Rectal smooth muscle tissue (tissue), 1 donor: Measurements from ENCODE around the gene SF3B2.
"Not testable (repeated sequence)": the region's sequence is repeated elsewhere in the genome, so short reads cannot be mapped to it uniquely, and the experiment has no call there.

Experiments used
- H3K27ac ChIP-seq: one replicate; pipeline ENCODE4 v1.7.0; 2013; ENCODE audit warnings: low read depth, low read length, inconsistent platforms
- H3K27me3 ChIP-seq: one replicate; pipeline ENCODE4 v1.7.0; 2013; ENCODE audit warnings: low read length; ENCODE audit not compliant: control insufficient read depth, insufficient read depth
- H3K36me3 ChIP-seq: one replicate; pipeline ENCODE4 v1.7.0; 2013; ENCODE audit warnings: low read length; ENCODE audit not compliant: control insufficient read depth, insufficient read depth
- H3K4me1 ChIP-seq: one replicate; pipeline ENCODE4 v1.7.0; 2013; ENCODE audit warnings: low read length; ENCODE audit not compliant: control insufficient read depth, insufficient read depth
- H3K4me3 ChIP-seq: one replicate; pipeline ENCODE4 v1.7.0; 2013; ENCODE audit warnings: low read length
- H3K9ac ChIP-seq: one replicate; pipeline ENCODE4 v1.7.0; 2013; ENCODE audit warnings: low read length

SF3B2 gene

DNA sequence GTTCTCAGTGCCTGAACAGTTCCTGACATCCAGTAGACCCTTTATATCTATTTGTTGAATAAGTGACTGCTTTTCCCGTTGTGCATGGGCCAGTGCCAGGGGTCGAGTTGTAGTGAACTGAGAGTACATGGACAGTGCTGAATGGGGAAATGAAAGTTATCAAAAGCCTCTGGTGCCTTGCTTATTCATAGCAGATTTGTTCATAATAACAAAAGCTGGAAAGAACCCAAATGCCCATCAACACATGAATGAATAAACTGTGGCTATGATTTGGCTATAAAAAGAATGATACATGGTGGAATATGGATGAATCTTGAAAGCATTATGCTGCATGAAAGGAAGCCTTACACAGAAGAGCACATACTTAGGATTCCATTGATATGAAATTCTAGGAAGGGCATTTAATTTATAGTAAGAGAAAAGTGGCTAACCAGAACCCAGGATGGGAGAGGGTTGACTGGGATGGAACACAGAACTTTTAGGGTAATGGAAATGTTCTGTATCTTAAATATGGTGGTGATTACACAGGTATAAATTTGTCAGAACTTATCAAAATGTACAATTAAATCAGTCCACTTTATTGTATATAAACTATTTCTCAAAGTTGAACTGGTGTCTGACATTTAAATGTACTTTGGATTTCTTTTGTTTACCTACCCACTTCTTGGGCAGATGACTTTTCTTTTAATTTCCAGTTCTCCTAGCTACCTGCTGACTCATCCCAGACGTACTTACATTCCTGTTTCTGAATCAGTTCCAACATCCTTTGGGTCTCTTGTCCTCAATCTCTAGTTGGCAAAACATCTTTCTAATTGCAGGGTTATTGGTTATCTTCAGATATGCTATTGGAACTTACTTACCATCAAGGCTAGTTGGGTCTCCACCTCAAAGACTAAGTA lies 60.7 kb downstream of the SF3B2 start:
- H3K27ac ChIP-seq: no peak overlapping the region
- H3K4me3 ChIP-seq: no peak overlapping the region
- H3K4me1 ChIP-seq: peaks cover 12% of the 10 kb centered on the region
- H3K36me3 ChIP-seq: no peaks in the 10 kb centered on the region
- H3K9ac ChIP-seq: no peak overlapping the region
- no peaks in the 10 kb centered on the region for H3K27me3 ChIP-seq

DNA sequence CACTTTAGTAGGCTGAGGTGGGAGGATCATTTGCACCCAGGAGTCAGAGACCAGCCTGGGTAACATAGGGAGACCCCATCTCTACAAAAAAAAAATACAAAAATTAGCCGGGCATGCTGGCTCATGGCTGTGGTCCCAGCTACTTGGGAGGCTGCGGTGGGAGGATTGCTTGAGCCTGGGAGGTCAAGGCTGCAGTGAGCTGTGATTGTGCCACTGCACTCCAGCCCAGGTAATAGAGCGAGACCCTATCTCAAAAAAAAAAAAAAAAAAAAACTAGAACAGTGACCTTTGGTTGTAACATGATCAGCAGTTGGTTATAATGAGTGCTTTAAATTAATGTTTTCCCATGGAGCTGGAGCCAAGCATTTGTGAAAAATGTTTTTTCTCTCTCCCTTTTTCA lies 62.8 kb downstream of the SF3B2 start:
- H3K4me1 ChIP-seq: peaks cover 12% of the 10 kb centered on the region
- not testable (repeated sequence) for H3K4me3 ChIP-seq, H3K27me3 ChIP-seq, H3K27ac ChIP-seq, H3K9ac ChIP-seq, H3K36me3 ChIP-seq

DNA sequence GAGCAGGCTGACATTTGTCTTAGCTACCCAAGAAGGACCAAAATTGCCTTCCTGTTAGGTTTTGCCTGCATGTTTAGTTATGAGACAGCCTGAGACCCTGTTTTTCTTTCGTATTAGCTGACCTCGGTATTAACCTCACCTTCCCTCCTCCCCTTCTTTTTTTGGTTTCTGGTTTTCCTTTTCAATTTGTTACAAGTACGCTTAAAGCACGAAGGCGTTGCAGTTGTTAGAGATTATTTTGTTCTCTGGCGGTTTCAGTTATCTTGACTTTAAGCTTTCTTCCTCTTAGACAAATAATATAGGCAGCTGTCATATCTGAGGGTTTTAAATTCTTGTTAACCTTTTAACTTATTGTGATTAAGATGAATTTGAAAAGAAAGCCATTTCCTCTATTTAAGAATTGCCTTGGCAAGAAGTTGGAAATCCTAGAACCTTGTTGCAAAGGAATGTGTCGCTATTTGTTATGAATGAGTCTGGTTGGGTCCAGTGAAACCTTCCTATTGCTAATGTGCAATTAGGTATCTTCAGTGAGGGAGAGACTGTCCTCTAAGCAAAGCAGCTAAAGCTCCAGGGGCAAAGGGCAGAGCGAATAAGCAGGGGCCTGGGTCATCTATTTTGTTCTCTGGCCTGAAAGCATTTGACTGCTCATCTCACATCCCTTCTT lies 63.6 kb downstream of the SF3B2 start:
- H3K27ac ChIP-seq: no peak overlapping the region
- H3K36me3 ChIP-seq: no peaks in the 10 kb centered on the region
- no peak overlapping the region for H3K4me3 ChIP-seq
- H3K4me1 ChIP-seq: peaks cover 12% of the 10 kb centered on the region
- no peaks in the 10 kb centered on the region for H3K27me3 ChIP-seq
- no peak overlapping the region for H3K9ac ChIP-seq

DNA sequence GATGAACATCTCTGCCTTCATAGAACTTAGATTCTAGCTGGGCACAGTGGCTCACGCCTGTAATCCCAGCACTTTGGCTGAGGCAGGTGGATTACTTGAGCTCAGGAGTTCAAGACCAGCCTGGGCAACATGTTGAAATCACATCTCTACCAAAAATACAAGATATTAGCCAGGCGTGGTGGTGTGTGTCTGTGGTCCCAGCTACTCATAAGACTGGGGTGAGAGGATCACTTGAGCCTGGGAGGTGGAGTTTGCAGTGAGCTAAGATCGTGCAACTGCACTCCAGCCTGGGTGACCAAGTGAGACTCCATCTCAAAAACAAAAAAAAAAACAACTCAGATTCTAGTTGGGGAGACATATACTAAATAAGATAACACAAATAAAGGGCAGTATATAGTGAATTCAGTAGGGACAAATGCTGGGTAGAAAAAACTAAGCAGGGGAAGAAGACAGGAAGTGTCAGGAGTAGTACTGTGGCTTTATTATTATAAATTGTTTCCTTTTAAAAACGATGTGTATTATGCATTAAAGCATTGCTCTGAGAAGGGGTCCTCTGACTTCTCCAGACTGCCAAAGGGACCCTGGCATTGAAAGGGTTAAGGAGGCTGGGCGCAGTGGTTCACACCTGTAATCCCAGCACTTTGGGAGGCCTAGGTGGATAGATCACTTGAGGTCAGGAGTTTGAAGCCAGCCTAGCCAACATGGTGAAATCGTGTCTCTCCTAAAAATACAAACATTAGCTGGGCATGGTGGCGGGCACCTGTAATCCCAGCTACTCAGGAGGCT lies 64.6 kb downstream of the SF3B2 start:
- H3K4me3 ChIP-seq: no peak overlapping the region
- H3K27ac ChIP-seq: no peak overlapping the region
- no peak overlapping the region for H3K9ac ChIP-seq
- H3K27me3 ChIP-seq: no peaks in the 10 kb centered on the region
- no peaks in the 10 kb centered on the region for H3K36me3 ChIP-seq
- H3K4me1 ChIP-seq: peaks cover 12% of the 10 kb centered on the region

DNA sequence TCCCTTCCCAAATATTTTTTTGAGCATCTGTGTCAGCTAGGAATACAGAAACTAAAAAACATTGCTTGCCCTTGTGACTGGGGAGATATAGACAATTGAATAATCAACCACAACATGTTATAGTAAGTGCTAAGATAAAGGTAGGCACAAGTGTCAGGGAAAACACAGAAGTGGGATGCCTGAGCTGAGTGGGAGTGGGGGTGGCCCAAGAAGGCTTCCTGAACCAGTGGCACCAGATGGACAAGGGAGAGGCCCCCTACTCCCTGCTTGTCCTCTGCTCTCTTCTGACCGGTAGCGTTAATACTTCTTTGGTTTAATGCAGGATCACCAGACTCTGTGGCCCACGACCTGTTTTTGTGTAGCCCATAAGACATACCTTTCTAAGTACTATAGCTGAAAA lies 66.7 kb downstream of the SF3B2 start:
- H3K27me3 ChIP-seq: no peaks in the 10 kb centered on the region
- no peak overlapping the region for H3K27ac ChIP-seq
- H3K9ac ChIP-seq: no peak overlapping the region
- no peaks in the 10 kb centered on the region for H3K36me3 ChIP-seq
- no peak overlapping the region for H3K4me3 ChIP-seq
- H3K4me1 ChIP-seq: no peaks in the 10 kb centered on the region
